K562 (cell line): Measurements from ENCODE around the gene LASP1. TPM values are rescaled to one million over a fixed set of nuclear protein-coding genes. Genes with fewer than 3 reads are reported as not detected.

Experiments
- CUX1 ChIP-seq: fragments of 200-800 bp; sonication (Bioruptor generic); IDR thresholded peaks from 2 replicates; pipeline ENCODE4 v1.6.1; 2016; ENCODE audit warnings: missing genetic modification characterization, missing compliant biosample characterization
- FIP1L1 ChIP-seq: fragments of 200-400 bp; formaldehyde crosslinking; IDR thresholded peaks from 2 replicates; pipeline ENCODE4 v1.6.1; 2018; ENCODE audit warnings: mild to moderate bottlenecking, low read depth, low read length; ENCODE audit not compliant: poor library complexity, severe bottlenecking
- GTF2E2 ChIP-seq: fragments of 200-800 bp; sonication (Bioruptor generic); IDR thresholded peaks from 2 replicates; pipeline ENCODE4 v1.6.1; 2016; ENCODE audit warnings: missing genetic modification characterization, missing compliant biosample characterization
- GTF2F1 ChIP-seq: IDR thresholded peaks from 2 replicates; pipeline ENCODE4 v1.6.1; 2011; ENCODE audit warnings: low read depth, low read length, improper control_type of control experiment
- HDAC6 ChIP-seq: IDR thresholded peaks from 2 replicates; pipeline ENCODE4 v1.6.1; 2012; ENCODE audit warnings: low read depth, mild to moderate bottlenecking, control low read depth, inconsistent platforms, low read length, moderate library complexity
- KLF16 ChIP-seq: IDR thresholded peaks from 2 replicates; pipeline ENCODE4 v1.6.1; 2016; ENCODE audit warnings: antibody characterized with exemption
- MBD2 ChIP-seq: sonication (generic); IDR thresholded peaks from 2 replicates; pipeline ENCODE4 v1.6.1; 2016; ENCODE audit warnings: low read depth, borderline replicate concordance
- NFE2 ChIP-seq: IDR thresholded peaks from 2 replicates; pipeline ENCODE4 v1.6.1; 2014; ENCODE audit warnings: antibody characterized with exemption, low read depth
- POLR2AphosphoS2 ChIP-seq: IDR thresholded peaks from 2 replicates; pipeline ENCODE4 v1.6.1; 2012; ENCODE audit warnings: low read length, improper control_type of control experiment
- RERE ChIP-seq: sonication (generic); formaldehyde crosslinking; IDR thresholded peaks from 2 replicates; pipeline ENCODE4 v1.8.0; 2023; ENCODE audit warnings: missing genetic modification reagents, mild to moderate bottlenecking, borderline replicate concordance
- STAT5A ChIP-seq: IDR thresholded peaks from 2 replicates; pipeline ENCODE4 v1.6.1; 2012; ENCODE audit warnings: low read length, inconsistent platforms, borderline replicate concordance
- TARDBP ChIP-seq: fragments of 450-650 bp; IDR thresholded peaks from 2 replicates; pipeline ENCODE4 v1.6.1; 2016
- VEZF1 ChIP-seq: fragments of 200-800 bp; sonication (Bioruptor generic); IDR thresholded peaks from 2 replicates; pipeline ENCODE4 v1.6.1; 2017; ENCODE audit warnings: missing genetic modification characterization, missing compliant biosample characterization
- ZBTB8A ChIP-seq: fragments of 450-650 bp; IDR thresholded peaks from 2 replicates; pipeline ENCODE4 v1.6.1; 2018; ENCODE audit warnings: mild to moderate bottlenecking, moderate library complexity; ENCODE audit not compliant: partially characterized antibody
- ZNF232 ChIP-seq: sonication (generic); formaldehyde crosslinking; IDR thresholded peaks from 2 replicates; pipeline ENCODE4 v1.8.0; 2022; ENCODE audit warnings: mild to moderate bottlenecking, missing genetic modification reagents
- ZNF695 ChIP-seq: fragments of 450-650 bp; formaldehyde crosslinking; IDR thresholded peaks from 2 replicates; pipeline ENCODE4 v1.4.0; 2020; ENCODE audit warnings: mild to moderate bottlenecking, moderate library complexity
- ZNF764 ChIP-seq: fragments of 250-450 bp; sonication (Bioruptor Pico); IDR thresholded peaks from 2 replicates; pipeline ENCODE4 v1.4.0; 2020; ENCODE audit warnings: low read depth, mild to moderate bottlenecking, moderate library complexity
- polyA plus RNA-seq, 8 experiments: library from polyadenylated mRNA; depleted of rRNA in 4 of 8; stranded (reverse) in 5 of 8; unstranded in 3 of 8; fragments of >200 nt; fragmentation: Nextera tagmentation in 2 of 8; fragmentation: Illumina TruSeq in 1 of 8; extraction: Ambion mirVana in 2 of 8; extraction: Trizol in 1 of 8; gene quantifications; 2 replicates each; pipeline versions ENCODE4 v1.2.1 to v1.2.3, GENCODE V29; 2011 to 2014; ENCODE audit warnings: inconsistent platforms in 1 of 8, missing spikeins in 1 of 8
- total RNA-seq, 7 experiments: library from RNA; depleted of rRNA in 6 of 7; stranded (reverse); fragments of >200 nt in 6 of 7; fragmentation: Illumina TruSeq in 2 of 7; extraction: Trizol in 2 of 7; gene quantifications; 2 replicates each; pipeline versions ENCODE4 v1.2.1 to v1.2.3, GENCODE V29; 2011 to 2021; ENCODE audit warnings: low replicate concordance in 1 of 7

LASP1 gene
- total and polyA plus RNA-seq, 9 of the 15 experiments (the other 6 are each of a cell fraction or from before 2014, with no cell fraction given) = 23.0 to 125 (median 55.3) TPM

GRCh38 chr17:38900978-38901656 is 31.3 kb downstream of the LASP1 start (continued):
- no peak for TF ChIP-seq RERE
- TF ChIP-seq HDAC6 = no peak
- TF ChIP-seq KLF16 = 0 out of 2 replicates have a peak, but pooled peaks have one; percentile 13
- no peak for TF ChIP-seq POLR2AphosphoS2
- TF ChIP-seq MBD2 = peak; percentile 47; the same call in 1 of the 2 replicates
- TF ChIP-seq NFE2 = peak; percentile 89
- no peak for TF ChIP-seq GTF2F1
- TF ChIP-seq FIP1L1 = no peak
- TF ChIP-seq TARDBP = no peak; the same call in 1 of the 2 replicates
- no peak for TF ChIP-seq ZBTB8A
- no peak for TF ChIP-seq GTF2E2
- TF ChIP-seq CUX1 = no peak
- no peak for TF ChIP-seq ZNF232
- TF ChIP-seq ZNF764 (CRISPR knock-in tag) = no peak
- no peak for TF ChIP-seq ZNF695
- no peak for TF ChIP-seq STAT5A
- peak; percentile 85 for TF ChIP-seq VEZF1
